Karpas-422 (cell line): Measurements from ENCODE around the gene INPP4A. TPM values are rescaled to one million over a fixed set of nuclear protein-coding genes. Genes with fewer than 3 reads are reported as not detected.

ENCODE experiments used
- DNase-seq: peaks from one replicate; pipeline ENCODE4 v3.0.0-alpha.2; 2015
- H2AFZ ChIP-seq: fragments of 200-600 bp; sonication (generic); 2 replicates; pipeline ENCODE4 v1.6.1; 2014; ENCODE audit warnings: antibody characterized with exemption, low read length, mixed read lengths
- H3K27ac ChIP-seq: fragments of 200-600 bp; sonication (generic); 2 replicates; pipeline ENCODE4 v1.5.1; 2014; ENCODE audit warnings: mild to moderate bottlenecking, low read length, moderate library complexity
- H3K27me3 ChIP-seq: fragments of 200-600 bp; sonication (generic); 2 replicates; pipeline ENCODE4 v1.6.1; 2014; ENCODE audit warnings: low read length, mixed read lengths
- H3K36me3 ChIP-seq: fragments of 200-600 bp; sonication (generic); 2 replicates; pipeline ENCODE4 v1.6.1; 2014; ENCODE audit warnings: low read length, mixed read lengths; ENCODE audit not compliant: insufficient read depth
- H3K4me1 ChIP-seq: fragments of 200-600 bp; sonication (generic); 2 replicates; pipeline ENCODE4 v1.6.1; 2014; ENCODE audit warnings: mild to moderate bottlenecking, low read length, mixed read lengths
- H3K4me2 ChIP-seq: fragments of 200-600 bp; sonication (generic); 2 replicates; pipeline ENCODE4 v1.6.1; 2014; ENCODE audit warnings: low read length, low read depth, mild to moderate bottlenecking; ENCODE audit not compliant: poor library complexity, severe bottlenecking
- H3K4me3 ChIP-seq: fragments of 200-600 bp; sonication (generic); 2 replicates; pipeline ENCODE4 v1.5.1; 2014; ENCODE audit warnings: mild to moderate bottlenecking, antibody characterized with exemption, low read length, mixed read lengths
- H3K79me2 ChIP-seq: fragments of 200-600 bp; sonication (generic); 2 replicates; pipeline ENCODE4 v1.6.1; 2014; ENCODE audit warnings: mild to moderate bottlenecking, low read length, mixed read lengths
- H3K9ac ChIP-seq: fragments of 200-600 bp; sonication (generic); 2 replicates; pipeline ENCODE4 v1.6.0; 2014; ENCODE audit warnings: low read length
- H3K9me2 ChIP-seq: fragments of 200-600 bp; sonication (generic), shearing (Covaris generic); replicated peaks from 2 replicates; pipeline ENCODE4 v1.6.0; 2014; ENCODE audit warnings: mild to moderate bottlenecking, low read length, moderate library complexity; ENCODE audit not compliant: insufficient read depth
- H3K9me3 ChIP-seq: fragments of 300-700, 200-600 bp; sonication (generic); 2 replicates; pipeline ENCODE4 v1.6.1; 2014; ENCODE audit warnings: low read length, mixed read lengths
- H4K20me1 ChIP-seq: fragments of 200-600 bp; sonication (generic); 2 replicates; pipeline ENCODE4 v1.6.1; 2014; ENCODE audit warnings: mild to moderate bottlenecking, antibody characterized with exemption, low read length, low read depth; ENCODE audit not compliant: insufficient read depth
- total RNA-seq: library from RNA; depleted of rRNA; stranded (reverse); fragments of >200 nt; shearing (Covaris generic); gene quantifications from 2 replicates; pipeline ENCODE4 v1.2.3, GENCODE V29; 2014; ENCODE audit warnings: low replicate concordance

Gene INPP4A
- total RNA-seq, 1 experiment from 2014 or later: 5.3 TPM

GRCh38 chr2:98547092-98547790, 102.6 kb downstream of the INPP4A start:
- no peak overlapping the region for H3K27ac ChIP-seq
- no peaks in the 10 kb centered on the region for H3K36me3 ChIP-seq
- H3K9me2 ChIP-seq: no peaks in the 10 kb centered on the region
- H3K9ac ChIP-seq: no peak overlapping the region
- H3K4me3 ChIP-seq: no peak overlapping the region
- H2AFZ ChIP-seq: no peak overlapping the region
- DNase-seq: no peak
- no peaks in the 10 kb centered on the region; the same call in 1 of the 2 replicates for H3K4me1 ChIP-seq
- H3K4me2 ChIP-seq: no peak overlapping the region
- no peaks in the 10 kb centered on the region for H3K9me3 ChIP-seq
- no peaks in the 10 kb centered on the region for H3K27me3 ChIP-seq
- no peaks in the 10 kb centered on the region for H3K79me2 ChIP-seq
- no peaks in the 10 kb centered on the region for H4K20me1 ChIP-seq

GRCh38 chr2:98548920-98549818, 104.5 kb downstream of the INPP4A start:
- H3K27me3 ChIP-seq: no peaks in the 10 kb centered on the region
- no peak overlapping the region for H2AFZ ChIP-seq
- H3K79me2 ChIP-seq: no peaks in the 10 kb centered on the region
- no peak overlapping the region for H3K27ac ChIP-seq
- H3K4me2 ChIP-seq: no peak overlapping the region
- no peaks in the 10 kb centered on the region for H4K20me1 ChIP-seq
- H3K4me1 ChIP-seq: no peaks in the 10 kb centered on the region; the same call in 1 of the 2 replicates
- H3K9me3 ChIP-seq: no peaks in the 10 kb centered on the region
- DNase-seq: no peak
- no peaks in the 10 kb centered on the region for H3K36me3 ChIP-seq
- H3K9ac ChIP-seq: no peak overlapping the region
- no peak overlapping the region for H3K4me3 ChIP-seq
- H3K9me2 ChIP-seq: no peaks in the 10 kb centered on the region

DNA sequence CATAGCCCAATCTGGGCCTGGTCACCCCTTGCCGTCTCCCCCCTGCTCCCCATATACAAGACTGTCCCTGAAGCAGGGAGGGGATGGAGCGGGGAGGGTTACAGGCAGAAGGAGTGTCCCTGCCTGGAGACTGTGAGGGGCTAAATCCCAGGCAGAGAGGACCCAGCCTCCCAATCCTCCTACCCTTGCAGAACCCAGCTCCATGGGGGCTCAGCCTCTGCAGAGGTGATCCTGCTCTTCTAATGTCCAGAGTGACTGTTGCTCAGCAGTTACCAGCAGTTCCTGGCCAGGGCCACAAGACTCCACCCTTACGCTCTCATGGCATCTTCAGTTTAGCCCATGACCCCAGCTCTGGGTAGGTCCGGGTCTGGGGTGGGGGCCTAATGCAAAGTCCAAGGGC, 105.5 kb downstream of the INPP4A start:
- Histone ChIP-seq H3K4me2 (no peak overlapping the region), H3K36me3 (no peaks in the 10 kb centered on the region), H4K20me1 (no peaks in the 10 kb centered on the region), H3K27me3 (no peaks in the 10 kb centered on the region), H3K79me2 (no peaks in the 10 kb centered on the region), H3K4me3 (no peak overlapping the region), H2AFZ (no peak overlapping the region), H3K4me1 (no peaks in the 10 kb centered on the region; the same call in 1 of the 2 replicates), H3K9me2 (no peaks in the 10 kb centered on the region), H3K9me3 (no peaks in the 10 kb centered on the region), H3K27ac (no peak overlapping the region), H3K9ac (no peak overlapping the region)
- DNase-seq: no peak

GRCh38 chr2:98551316-98551715, 106.7 kb downstream of the INPP4A start:
- Histone ChIP-seq H3K9me2 (no peaks in the 10 kb centered on the region), H3K36me3 (no peaks in the 10 kb centered on the region), H3K27ac (no peak overlapping the region), H3K27me3 (no peaks in the 10 kb centered on the region), H4K20me1 (no peaks in the 10 kb centered on the region), H3K79me2 (no peaks in the 10 kb centered on the region), H3K9ac (no peak overlapping the region), H2AFZ (no peak overlapping the region), H3K4me2 (no peak overlapping the region), H3K4me3 (no peak overlapping the region), H3K4me1 (peaks cover 7% of the 10 kb centered on the region), H3K9me3 (no peaks in the 10 kb centered on the region)
- DNase-seq: no peak

DNA sequence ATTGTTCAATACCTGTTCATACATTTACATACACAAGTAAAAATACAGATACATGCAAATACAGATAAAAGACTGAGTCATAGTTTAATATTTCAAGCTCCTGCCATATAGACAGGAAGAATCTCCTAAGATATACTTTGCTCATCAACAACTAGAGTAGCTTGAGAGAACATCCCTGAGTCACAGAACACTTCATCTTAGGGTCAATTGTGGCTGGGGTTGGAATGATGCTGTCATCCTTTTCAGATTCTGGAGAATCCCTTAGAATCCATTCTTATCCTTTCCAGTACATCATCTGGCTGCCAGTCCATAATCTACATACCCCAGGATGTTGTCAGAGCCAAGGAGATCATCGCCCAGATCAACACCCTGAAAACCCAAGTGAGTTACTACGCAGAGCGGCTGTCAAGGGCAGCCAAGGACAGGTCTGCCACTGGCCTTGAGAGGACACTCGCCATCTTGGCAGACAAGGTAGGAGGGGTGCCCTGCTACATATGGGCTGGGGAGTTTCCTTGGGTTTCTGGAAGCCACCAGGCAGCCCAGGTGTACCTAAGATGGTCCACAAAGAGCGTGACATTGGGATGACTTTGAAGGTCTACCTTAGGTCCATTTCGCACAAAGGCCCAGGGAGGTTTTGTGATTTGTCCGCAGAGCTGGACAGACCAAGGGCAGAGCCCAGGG, 108.0 kb downstream of the INPP4A start:
- Histone ChIP-seq H3K27ac (no peak overlapping the region), H3K4me3 (no peak overlapping the region), H2AFZ (no peak overlapping the region), H3K9me3 (no peaks in the 10 kb centered on the region), H3K9me2 (no peaks in the 10 kb centered on the region), H3K27me3 (no peaks in the 10 kb centered on the region), H3K4me1 (peaks cover 20% of the 10 kb centered on the region), H3K36me3 (no peaks in the 10 kb centered on the region), H3K9ac (no peak overlapping the region), H3K79me2 (no peaks in the 10 kb centered on the region), H3K4me2 (no peak overlapping the region), H4K20me1 (no peaks in the 10 kb centered on the region)
- DNase-seq: no peak

GRCh38 chr2:98554116-98554861, 109.6 kb downstream of the INPP4A start:
- no peaks in the 10 kb centered on the region for H3K79me2 ChIP-seq
- H3K4me1 ChIP-seq: peaks cover 21% of the 10 kb centered on the region
- H3K36me3 ChIP-seq: no peaks in the 10 kb centered on the region
- H3K27ac ChIP-seq: no peak overlapping the region
- no peaks in the 10 kb centered on the region for H3K27me3 ChIP-seq
- no peak overlapping the region for H3K9ac ChIP-seq
- H3K4me3 ChIP-seq: no peak overlapping the region
- DNase-seq: no peak
- H4K20me1 ChIP-seq: no peaks in the 10 kb centered on the region
- H3K4me2 ChIP-seq: no peak overlapping the region
- no peaks in the 10 kb centered on the region for H3K9me3 ChIP-seq
- H2AFZ ChIP-seq: no peak overlapping the region
- H3K9me2 ChIP-seq: no peaks in the 10 kb centered on the region

- no peaks in the 10 kb centered on the region for H3K27me3 ChIP-seq
- H3K4me1 ChIP-seq: peaks cover 21% of the 10 kb centered on the region
- no peak overlapping the region for H2AFZ ChIP-seq
- DNase-seq: no peak
- no peaks in the 10 kb centered on the region for H3K9me2 ChIP-seq
- no peaks in the 10 kb centered on the region for H3K9me3 ChIP-seq
- no peak overlapping the region for H3K4me3 ChIP-seq
- no peaks in the 10 kb centered on the region for H3K79me2 ChIP-seq
- H3K36me3 ChIP-seq: no peaks in the 10 kb centered on the region
- H3K27ac ChIP-seq: no peak overlapping the region
- no peaks in the 10 kb centered on the region for H4K20me1 ChIP-seq
- H3K9ac ChIP-seq: no peak overlapping the region; the same call in 1 of the 2 replicates
- no peak overlapping the region for H3K4me2 ChIP-seq
Measured at GRCh38 chr2:98555696-98556095, 111.0 kb downstream of the INPP4A start.
